GM19372 (cell line): ENCODE data around the gene AKAP6.
"Not testable (repeated sequence)": the region's sequence is repeated elsewhere in the genome, so short reads cannot be mapped to it uniquely, and the experiment has no call there.

Experiments
- ATAC-seq: cut with Tn5 transposase; IDR thresholded peaks from one replicate; pipeline ENCODE4 v1.9.1; 2021; ENCODE audit warnings: mild to moderate bottlenecking, low read depth, moderate library complexity; ENCODE audit not compliant: unreplicated experiment

AKAP6 gene

DNA sequence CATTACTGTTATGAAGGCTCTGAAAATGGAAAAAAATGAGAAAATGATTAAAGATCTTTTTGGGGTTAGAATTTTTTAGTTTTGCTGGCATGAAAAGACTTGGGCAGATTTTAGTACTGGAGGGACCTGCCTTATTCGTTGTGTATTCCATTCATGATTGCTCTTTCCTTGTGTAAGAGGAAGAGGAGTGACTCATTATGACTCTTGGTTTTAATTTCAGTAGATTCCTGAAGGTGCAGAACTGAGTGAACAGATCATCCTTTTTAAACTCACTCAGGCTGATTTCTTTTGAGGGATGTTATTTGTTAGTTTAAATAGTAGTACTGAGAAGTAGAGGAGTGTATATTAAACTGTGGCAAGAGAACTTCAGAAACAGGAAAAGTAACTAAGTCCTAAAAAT lies 41.6 kb downstream of the AKAP6 start:
- ATAC-seq = no peak

DNA sequence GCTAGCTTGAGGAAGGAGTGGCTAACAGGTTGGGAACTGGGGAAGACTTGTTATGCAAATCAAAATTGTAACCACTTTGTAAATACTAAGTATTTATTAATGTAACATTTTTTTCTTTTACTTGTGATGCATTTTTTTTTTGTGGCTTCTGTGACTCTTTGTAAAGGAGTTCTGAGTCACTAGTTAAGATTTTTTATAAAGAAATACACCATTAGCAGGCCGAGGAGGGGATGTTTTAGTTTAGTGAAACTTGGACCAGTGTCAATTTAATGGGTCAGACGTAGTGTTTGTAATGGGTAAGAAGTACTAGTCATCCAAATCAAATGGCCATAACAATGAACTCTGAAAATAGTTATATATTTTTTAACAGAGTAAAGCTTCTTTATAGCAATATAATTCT lies 43.1 kb downstream of the AKAP6 start:
- no peak for ATAC-seq

DNA sequence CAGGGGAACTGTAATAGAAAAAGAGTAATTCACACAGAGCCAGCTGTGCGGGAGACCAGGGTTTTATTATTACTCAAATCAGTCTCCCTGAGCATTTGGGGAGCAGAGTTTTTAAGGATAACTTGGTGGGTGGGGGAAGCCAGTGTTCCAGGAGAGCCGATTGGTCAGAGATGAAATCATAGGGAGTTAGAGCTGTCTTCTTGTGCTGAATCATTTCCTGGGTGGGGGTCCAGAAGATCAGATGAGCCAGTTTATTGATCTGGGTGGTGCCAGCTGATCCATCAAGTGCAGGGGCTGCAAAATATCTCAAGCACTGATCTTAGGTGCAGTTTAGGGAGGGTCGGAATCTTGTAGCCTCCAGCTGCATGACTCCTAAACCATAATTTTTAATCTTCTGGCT lies 44.1 kb downstream of the AKAP6 start:
- not testable (repeated sequence) for ATAC-seq

DNA sequence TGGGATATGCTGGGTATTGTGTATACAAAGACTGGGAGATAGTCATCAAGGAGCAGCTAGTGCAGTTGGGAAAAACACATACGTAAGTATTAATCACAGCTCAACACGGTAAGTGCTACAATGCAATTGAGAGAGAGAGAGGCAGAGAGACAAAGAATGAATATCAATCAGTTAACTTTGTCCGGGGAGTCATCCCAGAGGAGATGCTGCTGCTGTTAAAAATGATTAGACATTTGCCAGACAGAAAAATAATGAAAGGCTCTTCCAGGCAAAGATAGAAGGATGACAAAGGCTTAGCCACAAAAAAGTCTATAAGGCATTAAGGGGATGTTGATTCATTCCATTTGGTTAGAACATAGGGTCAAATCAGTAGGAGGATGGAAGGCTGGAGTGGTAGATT lies 45.1 kb downstream of the AKAP6 start:
- ATAC-seq = no peak

DNA sequence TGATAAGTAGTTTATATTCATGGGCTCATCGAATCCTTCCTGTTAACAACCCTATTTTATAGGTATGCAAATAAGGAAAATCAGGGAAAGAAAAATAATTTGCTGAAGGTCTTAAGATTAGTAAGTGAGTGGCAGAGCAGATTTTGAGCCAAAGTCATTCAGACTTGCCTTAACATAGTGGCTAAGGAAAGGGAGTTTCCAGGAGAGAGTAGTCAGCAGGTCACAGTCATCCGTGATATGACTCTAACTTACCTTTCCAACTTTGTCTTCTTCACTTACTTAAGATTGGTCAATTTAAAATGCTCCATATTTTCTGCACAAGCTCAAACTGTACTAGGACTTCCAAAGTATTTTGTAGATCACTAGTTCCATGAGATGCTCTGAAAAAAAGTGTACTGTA lies 46.6 kb downstream of the AKAP6 start:
- ATAC-seq = no peak

DNA sequence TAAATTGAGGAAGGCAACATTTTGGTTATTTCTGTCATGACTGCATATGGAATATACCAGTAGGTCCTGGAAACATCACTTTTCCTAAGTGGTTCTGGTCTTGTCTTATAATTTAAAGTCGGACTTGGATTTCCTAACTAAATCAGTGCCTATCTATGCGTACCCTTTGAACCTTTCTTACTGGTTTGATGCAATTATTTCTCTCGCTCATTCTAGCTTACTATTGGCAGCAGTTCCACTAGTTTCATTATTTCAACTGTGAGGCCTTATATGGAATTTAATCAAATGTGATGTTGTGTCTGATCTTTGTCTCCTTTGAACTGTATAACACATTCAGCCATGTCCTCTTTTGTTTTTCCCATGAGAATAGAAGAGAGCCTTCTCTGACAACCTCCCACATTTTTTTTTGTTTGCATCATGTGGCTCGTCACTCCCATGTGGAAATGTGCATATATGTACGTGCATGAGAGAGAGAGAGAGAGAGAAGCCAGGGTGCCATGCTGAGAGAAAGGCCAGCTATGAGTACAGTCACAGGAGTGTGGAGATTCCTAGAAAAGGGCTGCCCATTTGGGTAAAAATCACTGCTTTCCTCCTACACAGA lies 48.0 kb downstream of the AKAP6 start:
- ATAC-seq = no peak

DNA sequence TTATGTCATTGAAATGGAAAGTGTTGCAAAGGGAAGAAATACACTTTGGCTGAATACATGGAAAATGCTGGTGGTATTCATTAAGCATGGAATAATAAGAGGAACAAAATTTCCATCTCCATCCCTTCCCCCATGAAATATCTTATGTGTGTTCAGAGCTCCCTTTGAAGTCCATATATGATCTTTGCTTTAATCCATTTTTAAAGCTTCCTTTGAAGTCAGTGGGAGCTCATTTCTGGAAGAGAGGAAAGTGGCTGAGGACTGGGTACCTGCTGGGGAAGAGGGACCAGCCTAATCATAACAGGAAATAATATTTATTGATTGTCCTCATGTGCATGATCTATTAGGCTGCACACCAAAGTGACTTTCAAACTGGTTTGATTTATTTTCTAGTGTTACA lies 49.2 kb downstream of the AKAP6 start:
- no peak for ATAC-seq

DNA sequence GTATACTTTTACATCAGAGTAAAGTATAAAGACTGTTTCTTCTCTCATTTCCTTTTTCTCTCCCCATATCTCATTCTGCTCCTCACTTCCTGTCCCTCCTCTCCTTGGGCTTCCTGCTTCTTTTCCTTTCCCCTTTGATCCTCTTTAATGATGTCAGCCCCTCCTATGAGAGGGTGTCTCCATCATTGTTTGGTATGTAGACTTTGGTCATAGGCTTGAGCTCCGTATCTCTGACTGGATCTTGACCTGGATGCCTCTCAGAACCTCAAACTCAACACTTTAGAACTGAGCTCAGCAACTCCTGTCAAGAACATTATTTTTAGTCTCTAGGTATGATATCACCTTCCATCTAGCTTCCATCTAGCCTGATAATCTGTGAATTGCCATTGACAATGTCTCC lies 50.3 kb downstream of the AKAP6 start:
- ATAC-seq = no peak

DNA sequence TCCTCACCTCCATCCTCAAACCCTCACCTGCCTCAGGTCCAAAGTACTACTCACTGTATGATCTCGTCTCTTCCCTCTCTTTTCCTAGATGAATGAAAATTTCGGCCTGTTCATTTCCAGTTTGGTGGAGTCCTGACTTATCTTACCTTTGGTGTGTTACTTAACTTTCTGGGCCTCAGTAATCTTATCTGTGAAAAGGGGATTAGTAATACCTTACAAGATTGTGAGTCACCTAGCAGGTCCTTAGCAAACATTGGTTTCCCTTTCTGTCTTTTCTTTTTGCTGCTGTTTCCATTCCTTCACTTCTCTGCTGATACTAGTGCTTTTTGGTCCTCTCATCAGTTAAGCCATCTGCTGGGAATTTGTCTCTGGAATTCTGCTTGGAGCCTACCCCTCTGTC lies 52.8 kb downstream of the AKAP6 start:
- ATAC-seq = no peak

DNA sequence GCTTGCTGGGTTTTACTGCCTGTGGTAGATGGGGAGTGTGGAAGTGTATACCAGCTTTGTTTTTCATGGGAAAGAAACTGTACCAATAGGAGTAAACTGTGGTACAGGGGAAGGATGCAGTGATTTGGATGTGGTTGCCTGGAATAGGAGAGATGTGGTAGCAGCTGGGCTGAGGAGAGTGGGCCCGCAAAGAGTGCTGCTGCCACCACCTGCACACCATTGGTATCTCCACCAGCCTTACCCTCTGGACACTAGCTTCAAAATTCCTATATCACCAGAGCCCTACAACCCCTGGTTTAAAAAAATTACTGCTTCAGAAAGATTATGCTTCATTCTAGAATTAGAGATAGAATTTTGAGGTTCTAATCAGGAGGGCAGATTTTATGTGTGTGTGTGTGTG lies 53.6 kb downstream of the AKAP6 start:
- no peak for ATAC-seq

DNA sequence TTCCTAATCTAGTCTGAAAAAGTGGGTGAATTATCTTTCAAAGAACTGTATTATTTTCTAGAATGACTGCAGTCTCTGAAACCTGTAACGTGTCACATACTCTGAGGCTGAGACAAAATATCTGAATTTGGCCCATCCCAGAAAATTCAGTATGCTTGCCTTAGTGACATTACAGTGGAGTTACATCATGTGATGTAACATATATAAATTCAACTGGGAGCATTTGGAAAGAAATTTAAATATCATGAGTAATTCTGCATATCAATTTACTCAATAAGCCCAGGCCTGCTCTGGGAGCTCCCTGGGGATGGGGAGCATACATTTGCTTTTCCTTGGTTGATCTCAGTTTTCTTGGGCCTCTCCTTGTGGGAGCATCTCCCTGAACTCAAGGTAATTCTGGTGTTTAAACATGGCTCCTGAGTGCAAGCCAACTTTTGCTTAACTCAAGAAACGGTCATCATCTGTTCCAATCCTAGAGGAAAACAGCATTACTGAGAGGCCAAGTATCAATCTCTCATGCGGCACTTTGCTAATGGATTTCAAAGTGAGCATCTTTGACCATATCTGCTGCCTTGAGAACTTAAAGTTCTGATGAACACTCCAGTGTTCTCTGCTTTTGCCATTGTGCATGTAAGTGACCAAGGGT lies 54.4 kb downstream of the AKAP6 start:
- no peak for ATAC-seq

DNA sequence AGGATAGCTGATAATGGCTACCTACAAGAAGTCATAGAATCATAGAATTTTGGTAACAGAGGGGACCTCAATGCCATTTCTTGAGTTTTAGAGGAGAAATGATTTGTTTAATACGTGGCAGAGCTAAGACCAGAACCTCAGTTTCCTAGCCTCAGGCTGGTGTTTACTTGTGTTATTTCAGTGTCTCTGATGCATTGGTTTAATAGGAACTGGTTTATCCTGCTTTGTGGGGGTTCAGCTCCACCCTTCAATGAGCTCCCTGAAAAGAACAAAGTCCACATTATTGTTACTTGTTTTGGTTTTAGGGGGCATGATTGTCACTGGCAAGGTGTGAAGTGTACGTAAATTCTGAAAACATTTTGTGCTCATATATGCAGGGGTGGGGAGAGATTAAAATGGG lies 55.4 kb downstream of the AKAP6 start:
- ATAC-seq = no peak

DNA sequence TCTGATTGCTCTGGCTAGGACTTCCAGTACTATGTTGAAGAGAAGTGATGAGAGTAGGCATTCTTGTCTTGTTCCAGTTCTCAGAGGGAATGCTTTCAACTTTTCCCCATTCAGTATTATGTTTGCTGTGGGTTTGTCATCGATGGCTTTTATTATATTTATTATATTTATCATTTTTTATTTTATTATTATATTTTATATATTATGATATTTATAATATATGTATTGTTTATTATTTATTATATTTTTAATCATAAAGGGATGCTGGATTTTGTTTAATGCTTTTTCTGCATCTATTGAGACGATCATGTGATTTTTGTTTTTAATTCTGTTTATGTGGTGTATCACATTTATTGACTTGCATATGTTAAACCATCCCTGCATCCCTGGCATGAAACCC lies 58.2 kb downstream of the AKAP6 start:
- ATAC-seq = not testable (repeated sequence)

DNA sequence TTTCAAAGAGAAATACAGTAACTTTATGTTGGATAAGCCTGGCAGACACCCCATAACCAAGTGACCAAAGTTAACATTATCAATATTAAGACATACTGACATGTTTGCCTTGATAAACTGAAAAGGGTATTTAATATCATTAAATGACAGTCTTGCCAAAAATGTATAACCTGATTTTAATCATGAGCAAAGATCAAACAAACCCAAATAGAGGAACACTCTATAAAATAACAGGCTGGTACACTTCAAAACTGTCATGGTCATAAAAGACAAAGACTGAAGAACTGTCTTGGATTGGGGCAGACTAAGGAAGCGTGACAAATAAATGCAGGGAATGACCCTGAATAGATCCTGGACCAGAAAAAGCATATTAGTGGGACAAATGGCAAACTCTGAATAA lies 64.0 kb downstream of the AKAP6 start:
- ATAC-seq = no peak

DNA sequence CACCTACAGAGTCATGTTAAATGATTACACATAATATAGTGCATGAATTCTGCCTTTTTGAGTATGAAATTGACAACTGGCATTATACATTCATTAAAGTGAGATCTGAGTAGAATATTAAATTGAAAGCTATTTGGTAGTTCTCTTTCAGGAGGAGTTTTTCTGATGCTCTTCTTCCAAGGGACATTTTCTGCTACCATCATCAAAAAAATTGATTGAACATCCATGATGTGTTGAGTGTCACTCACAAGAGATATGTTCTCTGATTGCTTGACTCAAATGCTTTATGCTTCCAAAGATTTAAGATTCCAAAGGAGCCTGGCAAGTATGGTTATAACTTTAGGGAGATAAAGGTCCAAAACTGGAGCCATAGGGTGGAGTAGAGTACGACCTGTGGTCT lies 64.9 kb downstream of the AKAP6 start:
- ATAC-seq = no peak

DNA sequence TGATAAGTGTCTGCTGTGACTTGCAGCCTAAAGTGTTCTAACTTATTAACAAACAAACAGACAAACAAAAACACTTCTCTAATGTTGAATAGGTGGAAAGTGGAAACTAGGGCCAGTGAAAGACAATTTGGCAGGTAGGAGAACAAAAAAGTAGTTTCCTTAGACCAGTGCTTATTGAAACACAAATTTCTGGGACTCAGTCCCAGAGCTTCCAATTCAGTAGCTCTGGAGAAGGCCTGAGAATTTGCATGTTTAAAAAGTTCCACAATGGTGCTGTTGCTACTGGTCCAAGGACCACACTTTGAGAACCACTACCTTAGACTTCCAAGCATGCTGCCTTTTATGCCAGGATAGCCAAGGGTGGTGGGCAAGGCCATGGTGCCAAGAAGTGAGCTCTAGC lies 67.8 kb downstream of the AKAP6 start:
- no peak for ATAC-seq

DNA sequence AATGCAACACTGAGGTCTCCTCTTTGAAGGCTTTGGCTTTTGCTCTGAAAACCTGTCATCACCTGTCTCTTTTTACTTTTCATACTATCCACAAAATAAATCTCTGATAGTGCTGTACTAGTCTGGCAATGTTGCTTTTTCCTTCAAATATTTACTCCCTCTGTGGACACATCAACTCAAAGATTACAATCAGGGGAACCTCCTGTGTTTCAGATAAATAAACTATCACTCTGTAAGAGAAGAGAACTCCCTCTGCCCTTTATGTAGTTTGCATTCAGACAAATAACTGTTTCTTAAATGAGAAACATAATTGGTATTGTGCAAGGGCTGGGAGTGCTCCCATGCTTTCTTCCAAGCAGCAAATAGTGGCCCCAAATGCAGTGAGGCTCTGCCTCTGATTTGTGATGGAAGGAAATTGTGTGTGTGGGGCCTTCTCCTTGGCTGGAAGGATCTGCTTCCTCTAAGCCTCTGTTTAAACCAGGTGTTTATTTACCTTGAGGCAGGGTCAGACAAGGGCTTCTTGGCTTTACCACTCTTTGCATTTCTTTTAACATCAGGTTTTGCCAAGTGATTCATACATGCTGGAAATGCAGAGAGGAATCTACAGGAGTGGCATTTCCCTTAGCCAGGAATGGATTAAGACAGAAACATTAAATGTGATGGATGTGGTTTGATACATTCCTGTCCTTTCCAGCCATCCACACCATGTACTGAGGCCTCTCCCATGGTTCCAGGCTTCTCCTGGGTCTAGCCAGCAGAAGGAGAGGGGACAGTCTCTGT lies 69.0 kb downstream of the AKAP6 start:
- ATAC-seq = no peak

DNA sequence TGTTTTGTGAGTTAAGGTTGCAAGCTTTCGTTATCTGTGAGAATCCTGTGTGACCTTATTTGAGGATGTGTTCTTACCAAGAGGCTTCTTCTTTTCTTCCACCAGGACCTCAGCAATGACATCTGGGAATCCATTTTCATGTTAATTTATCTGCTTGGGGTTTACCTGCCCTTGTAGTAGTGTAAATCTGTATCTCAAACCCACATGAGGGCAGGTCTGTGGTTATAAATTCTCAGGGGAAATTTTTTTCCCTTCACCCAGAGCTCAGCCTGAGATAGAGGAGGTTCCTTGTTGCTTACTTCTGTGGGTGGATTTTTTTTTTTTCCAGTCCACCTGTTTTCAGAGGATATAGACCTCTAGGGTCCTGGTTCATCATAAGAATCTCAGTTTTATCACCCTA lies 70.8 kb downstream of the AKAP6 start:
- no peak for ATAC-seq

DNA sequence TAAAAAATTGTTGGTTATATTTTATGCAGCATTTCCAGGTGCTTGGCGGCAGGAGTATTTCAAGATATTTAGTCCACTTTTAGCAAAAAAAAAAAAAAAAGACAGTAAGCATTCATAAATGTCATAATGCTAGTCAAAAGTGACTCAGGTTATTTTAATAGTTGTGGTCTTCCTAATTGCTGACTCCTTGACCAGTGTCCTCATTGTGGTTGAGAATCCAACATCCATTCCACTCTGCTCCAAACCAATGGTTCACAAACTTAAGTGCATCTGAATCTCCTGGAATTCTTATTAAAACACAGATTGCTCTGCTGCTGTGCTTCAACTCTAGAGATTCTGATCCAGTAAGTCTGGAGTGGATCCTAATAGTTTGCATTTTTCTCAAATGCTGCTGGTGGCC lies 71.4 kb downstream of the AKAP6 start:
- no peak for ATAC-seq

DNA sequence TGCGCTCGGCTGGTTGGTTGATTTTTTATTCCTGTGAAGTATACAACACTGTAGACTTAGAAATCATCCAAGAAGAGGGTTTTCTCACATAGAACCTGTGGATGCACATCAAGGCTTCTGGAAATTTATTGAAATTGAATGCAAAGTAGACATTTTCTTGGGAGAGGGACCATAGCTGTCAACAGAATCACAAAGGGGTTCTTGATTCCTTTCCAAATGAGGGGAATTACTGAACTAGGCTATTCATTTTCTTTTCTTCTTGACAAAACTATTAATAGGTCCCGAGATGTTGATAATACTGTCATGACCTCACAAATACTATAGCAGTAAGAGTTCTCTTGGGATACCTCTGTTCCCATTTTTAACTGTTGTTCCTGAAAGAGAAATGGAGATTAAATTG lies 73.9 kb downstream of the AKAP6 start:
- ATAC-seq = no peak

DNA sequence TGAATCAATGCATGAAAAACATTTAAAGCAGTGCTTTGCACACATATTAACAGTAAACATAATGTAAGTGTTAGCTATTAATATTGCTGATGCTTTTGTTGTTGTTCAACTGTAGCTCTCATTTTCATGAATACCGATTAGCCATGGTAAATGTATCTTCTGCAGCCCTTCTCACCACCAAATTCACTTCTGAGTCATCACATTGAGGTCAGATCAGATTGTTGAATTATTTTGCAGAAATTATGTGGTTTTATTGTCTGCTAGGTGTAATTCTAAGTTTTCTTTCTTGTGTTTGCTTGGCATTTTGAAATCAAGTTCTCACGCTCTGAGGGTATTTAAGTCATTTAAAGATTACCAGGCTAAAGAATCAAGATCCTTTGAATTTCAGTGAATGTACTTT lies 74.6 kb downstream of the AKAP6 start:
- no peak for ATAC-seq
